Endothelial cell of umbilical vein (primary cell): ENCODE results near the gene TRIM71.

Experiments used
- EZH2 ChIP-seq: IDR thresholded peaks from 2 replicates; pipeline ENCODE4 v1.6.1; 2012; ENCODE audit warnings: borderline replicate concordance, low read depth, mild to moderate bottlenecking, moderate library complexity, low read length, inconsistent platforms; ENCODE audit not compliant: severe bottlenecking
- JUN ChIP-seq: IDR thresholded peaks from 2 replicates; pipeline ENCODE4 v1.6.1; 2011; ENCODE audit warnings: borderline replicate concordance, low read depth; ENCODE audit not compliant: insufficient read length, insufficient read depth
- TF ChIP-seq, protein P1 (sequence below), 2 donors: IDR thresholded peaks; 1 replicate in 1 of 2; 2 replicates in 1 of 2; pipeline ENCODE4 v1.5.1; 2011; ENCODE audit warnings: low read length in 2 of 2, mild to moderate bottlenecking in 2 of 2, moderate library complexity in 2 of 2, control low read depth in 1 of 2, inconsistent platforms in 1 of 2, low read depth in 1 of 2; ENCODE audit not compliant: insufficient read depth in 1 of 2; ENCODE audit errors: extremely low read depth in 1 of 2

DNA sequence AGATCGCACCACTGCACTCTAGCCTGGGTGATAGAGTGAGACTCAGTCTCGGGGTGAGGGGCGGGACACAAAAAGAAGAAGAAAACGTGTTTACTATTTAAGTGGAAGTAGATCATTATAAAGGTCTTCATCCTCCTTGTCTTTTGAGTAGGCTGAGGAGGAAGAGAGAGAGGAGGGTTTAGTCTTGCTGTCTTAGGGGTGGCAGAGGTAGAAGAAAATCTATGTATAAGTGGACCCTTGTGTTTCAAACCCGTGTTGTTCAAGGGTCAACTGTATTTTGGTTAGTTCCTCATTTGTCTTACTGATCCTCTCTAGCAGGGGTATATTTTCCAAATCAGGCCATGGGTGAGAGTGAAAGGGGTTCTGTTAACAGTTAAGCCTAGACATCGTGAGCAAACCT lies 40.1 kb downstream of the TRIM71 start:
- TF ChIP-seq JUN (no peak), EZH2 (no peak)
- TF ChIP-seq, protein P1, sequence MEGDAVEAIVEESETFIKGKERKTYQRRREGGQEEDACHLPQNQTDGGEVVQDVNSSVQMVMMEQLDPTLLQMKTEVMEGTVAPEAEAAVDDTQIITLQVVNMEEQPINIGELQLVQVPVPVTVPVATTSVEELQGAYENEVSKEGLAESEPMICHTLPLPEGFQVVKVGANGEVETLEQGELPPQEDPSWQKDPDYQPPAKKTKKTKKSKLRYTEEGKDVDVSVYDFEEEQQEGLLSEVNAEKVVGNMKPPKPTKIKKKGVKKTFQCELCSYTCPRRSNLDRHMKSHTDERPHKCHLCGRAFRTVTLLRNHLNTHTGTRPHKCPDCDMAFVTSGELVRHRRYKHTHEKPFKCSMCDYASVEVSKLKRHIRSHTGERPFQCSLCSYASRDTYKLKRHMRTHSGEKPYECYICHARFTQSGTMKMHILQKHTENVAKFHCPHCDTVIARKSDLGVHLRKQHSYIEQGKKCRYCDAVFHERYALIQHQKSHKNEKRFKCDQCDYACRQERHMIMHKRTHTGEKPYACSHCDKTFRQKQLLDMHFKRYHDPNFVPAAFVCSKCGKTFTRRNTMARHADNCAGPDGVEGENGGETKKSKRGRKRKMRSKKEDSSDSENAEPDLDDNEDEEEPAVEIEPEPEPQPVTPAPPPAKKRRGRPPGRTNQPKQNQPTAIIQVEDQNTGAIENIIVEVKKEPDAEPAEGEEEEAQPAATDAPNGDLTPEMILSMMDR (IDR thresholded peaks at IDR 0.05; ENCODE audit: extremely low read depth in 1 of 2, insufficient read depth in 1 of 2, low read depth in 1 of 2, low read length in 2 of 2): no peak
